GM04504 (cell line): ENCODE data around the gene FCN2.
"Not testable (repeated sequence)": the region's sequence is repeated elsewhere in the genome, so short reads cannot be mapped to it uniquely, and the experiment has no call there.

Experiments
- DNase-seq: peaks from one replicate; pipeline ENCODE4 v3.0.0-alpha.2; 2012; ENCODE audit warnings: low read depth

The FCN2 gene

GRCh38 chr9:134847752-134848432 is 32.7 kb upstream of the FCN2 start:
- DNase-seq, result no peak

GRCh38 chr9:134848504-134848903 is 32.1 kb upstream of the FCN2 start:
- no peak for DNase-seq

GRCh38 chr9:134850611-134851010 is 30.0 kb upstream of the FCN2 start:
- no peak for DNase-seq

GRCh38 chr9:134851020-134851419 is 29.6 kb upstream of the FCN2 start:
- no peak for DNase-seq

GRCh38 chr9:134852906-134853654 is 27.5 kb upstream of the FCN2 start:
- DNase-seq, result no peak

- DNase-seq, result no peak
Measured at GRCh38 chr9:134853893-134854292, 26.7 kb upstream of the FCN2 start.

- no peak for DNase-seq
Measured at GRCh38 chr9:134854541-134854981, 26.0 kb upstream of the FCN2 start.

- DNase-seq, result no peak
Measured at GRCh38 chr9:134855231-134855899, 25.2 kb upstream of the FCN2 start.

- no peak for DNase-seq
Measured at GRCh38 chr9:134855900-134856377, 24.7 kb upstream of the FCN2 start.

GRCh38 chr9:134857451-134857850 is 23.2 kb upstream of the FCN2 start:
- not testable (repeated sequence) for DNase-seq

GRCh38 chr9:134858051-134858841 is 22.4 kb upstream of the FCN2 start:
- no peak for DNase-seq

- no peak for DNase-seq
Measured at GRCh38 chr9:134860510-134860909, 20.1 kb upstream of the FCN2 start.

GRCh38 chr9:134861595-134862334 is 18.8 kb upstream of the FCN2 start:
- no peak for DNase-seq

- DNase-seq, result no peak
Measured at GRCh38 chr9:134863306-134863902, 17.2 kb upstream of the FCN2 start.

GRCh38 chr9:134863941-134864820 is 16.4 kb upstream of the FCN2 start:
- no peak for DNase-seq

GRCh38 chr9:134864821-134865190 is 15.8 kb upstream of the FCN2 start:
- no peak for DNase-seq

GRCh38 chr9:134867917-134868750 is 12.5 kb upstream of the FCN2 start:
- no peak for DNase-seq

- DNase-seq, result no peak
Measured at GRCh38 chr9:134868751-134869553, 11.7 kb upstream of the FCN2 start.
